NCI-H82 treated with DMSO at 0.1 percent for 48 hours (cell line): ENCODE results near the gene TEX22.

Experiments
- DNase-seq: peaks from one replicate; lab custom pipeline; 2025; ENCODE audit not compliant: unreplicated experiment; lab: John Stamatoyannopoulos, UW

Gene TEX22

DNA sequence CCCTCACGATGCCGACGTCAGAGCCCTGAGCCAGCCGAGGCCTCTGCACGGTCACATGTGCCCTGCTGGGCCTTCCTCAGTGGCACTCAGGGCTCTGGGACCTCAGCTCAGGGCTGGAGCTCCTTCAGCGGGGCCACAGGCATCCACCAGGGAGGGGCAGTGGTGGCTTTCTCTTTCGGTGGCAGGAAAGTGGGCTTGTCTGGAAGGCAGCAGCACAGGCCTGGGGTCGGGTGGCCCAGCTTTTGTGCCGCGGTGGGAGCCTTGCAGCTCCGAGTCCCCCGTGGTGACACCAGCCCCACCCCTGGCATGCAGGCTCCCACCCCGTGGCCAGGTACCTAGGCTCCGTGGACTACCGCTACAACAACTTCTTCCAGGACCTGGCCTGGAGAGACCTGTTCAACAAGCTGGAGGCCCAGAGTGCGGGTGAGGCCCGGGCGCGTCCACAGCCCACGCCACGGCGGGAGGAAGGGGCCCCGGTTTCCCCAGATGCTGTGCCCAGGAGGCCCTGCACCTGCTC, 14.2 kb upstream of the TEX22 start:
- no peak for DNase-seq

DNA sequence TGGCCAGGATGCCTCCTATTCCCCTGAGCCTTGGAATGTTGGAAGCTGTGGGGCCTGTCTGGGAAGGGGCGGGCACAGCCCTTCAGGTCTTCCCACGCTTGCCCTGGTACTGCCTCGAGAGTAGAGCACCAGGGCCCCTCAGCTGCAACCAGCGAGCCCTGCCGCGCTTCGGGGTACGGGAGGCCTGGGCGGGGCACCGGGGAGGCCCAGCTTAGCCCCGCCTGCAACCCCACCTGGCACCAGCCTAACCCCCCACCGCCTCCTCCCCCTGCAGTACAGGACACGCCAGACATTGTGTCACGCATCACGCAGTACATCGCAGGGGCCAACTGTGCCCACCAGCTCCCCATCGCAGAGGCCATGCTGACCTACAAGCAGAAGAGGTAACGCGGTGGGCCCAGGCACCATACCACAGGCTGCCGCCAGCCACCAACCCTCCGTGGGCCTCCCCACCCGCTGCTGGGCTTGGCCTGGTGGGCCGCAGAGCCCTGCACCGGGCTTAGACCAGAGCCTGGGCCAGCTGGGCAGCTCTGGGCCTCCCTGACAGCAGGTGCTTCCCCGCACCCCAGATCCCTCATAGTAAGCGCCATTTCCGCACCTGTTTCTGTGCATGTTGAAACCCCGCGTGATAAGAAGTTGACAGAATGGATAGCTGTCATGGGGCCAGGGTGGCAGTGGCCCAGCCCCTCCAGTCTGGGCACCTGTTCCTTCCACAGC, 13.6 kb upstream of the TEX22 start:
- no peak for DNase-seq

DNA sequence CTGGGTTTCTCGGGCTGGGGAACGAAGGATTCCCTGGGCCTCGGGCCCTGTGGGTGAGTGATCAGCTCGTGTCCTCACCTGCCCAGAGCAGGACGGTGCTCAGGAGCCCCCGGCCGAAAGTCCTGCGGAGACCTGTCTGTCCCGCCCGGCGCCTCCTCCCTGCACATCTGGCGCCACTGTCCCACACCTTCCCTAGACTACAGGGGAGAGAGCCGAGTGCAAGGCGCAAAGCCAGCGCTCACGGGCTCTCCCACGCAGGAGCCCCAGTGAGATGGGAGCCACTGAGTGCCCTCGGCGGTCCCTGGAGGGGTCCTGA, 13.1 kb upstream of the TEX22 start:
- DNase-seq = no peak

- DNase-seq = no peak
Observed at GRCh38 chr14:105385698-105386365, 12.5 kb upstream of the TEX22 start.

DNA sequence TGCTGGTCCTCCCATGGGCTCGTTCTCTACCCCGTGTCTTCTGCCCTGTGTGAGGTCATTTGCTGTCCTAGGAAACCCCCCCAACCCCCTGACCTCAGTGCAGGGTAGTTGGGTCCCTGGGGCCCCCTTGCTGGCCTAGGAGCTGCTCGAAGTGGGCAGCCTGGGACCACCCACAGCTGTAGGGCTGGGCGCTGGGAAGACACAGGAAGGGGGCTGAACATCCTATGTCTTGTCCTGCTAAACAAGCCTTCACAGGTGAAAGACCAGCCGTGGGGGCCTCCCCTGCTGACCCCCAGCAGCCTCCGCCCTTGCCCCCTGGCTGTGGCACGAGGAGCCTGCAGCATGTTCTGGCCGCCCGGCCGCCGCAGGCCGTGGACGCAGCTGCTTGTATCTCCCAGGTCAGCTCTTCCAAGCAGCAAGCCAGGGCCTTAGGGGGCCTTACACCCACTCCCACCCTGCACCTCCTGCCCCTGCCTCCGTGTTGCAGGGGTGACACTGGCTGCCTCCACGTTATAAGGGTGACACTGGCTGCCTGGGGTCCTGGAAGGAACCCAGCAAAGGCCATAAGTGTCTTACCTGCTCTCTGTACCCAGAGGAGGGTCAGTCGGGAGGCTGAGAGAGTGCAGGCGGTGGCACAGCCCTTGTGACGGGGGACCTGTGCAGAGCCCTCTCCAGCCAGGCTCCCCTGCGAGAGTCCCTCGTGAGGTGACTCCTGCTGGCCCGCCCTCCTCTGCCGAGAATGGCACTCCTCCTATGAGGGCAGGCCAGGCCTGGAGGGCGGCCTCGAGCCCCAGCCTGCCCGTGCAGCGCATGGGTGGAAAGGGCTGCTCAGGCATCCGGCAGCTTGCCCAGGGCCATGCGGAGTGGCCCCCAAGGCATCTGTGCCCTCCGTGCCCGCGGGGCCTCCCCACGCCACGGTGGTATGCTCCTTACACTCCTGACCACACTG, 11.5 kb upstream of the TEX22 start:
- DNase-seq = no peak

DNA sequence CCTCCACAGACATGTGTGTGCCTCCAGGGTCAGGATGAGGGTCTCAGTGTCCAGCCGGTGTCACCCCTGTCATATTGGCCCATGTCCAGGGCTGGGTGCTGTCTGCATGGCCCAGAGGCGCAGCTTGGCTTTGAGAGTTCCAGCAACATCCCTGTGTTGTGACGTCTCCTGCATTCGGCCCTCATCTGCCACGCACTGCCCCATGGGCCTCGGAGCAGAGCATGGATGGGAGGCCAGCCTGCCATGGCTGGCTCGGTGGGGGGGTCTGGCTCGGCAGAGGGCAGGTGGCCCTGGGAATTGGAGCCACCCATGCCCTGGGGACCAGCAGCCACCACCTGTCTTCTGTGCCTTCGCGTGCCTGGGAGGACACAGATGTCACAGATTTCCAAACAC, 10.8 kb upstream of the TEX22 start:
- DNase-seq = no peak

DNA sequence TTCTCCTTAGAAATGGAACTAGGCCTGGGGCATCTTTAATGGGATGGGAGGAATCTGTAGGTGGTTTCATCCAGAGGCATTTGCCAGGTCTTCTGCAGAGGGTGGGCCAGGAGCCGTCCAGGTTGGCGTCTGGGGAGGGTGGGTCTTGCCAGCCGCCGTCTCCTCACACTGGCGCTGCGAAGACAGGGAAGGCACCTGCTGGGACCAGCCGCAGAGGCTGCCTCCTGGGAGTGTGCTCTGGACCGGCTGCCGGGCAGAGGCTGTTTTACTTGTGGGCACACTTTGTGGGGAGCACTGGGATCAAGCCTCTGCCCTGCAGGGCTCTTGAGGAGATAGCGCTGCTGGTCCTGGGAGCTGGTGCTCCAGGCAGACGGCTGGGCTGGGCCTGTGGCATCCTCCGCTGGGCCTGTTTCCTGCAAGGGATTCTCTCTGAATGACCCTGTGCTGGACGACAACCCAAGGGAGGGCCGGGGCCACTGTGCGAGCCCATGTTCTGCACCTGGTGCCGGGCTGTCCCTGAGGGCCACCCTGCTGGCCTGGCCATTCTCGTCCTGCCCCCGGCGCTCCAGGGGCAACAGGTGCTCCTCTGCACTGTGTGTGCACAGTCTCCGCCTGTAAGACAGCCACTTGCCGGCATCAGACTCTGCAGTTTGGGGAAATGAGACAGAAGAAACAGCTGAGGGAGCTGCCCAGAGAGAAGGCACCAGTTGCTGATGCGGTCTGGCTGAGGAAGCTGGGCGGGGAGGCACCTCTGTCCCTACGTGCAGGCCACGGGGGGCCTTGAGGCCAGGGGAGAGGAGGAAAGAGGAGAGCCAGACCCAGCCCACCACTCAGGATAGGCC, 10.0 kb upstream of the TEX22 start:
- DNase-seq = no peak

GRCh38 chr14:105388976-105389375, 9.4 kb upstream of the TEX22 start:
- DNase-seq = no peak

DNA sequence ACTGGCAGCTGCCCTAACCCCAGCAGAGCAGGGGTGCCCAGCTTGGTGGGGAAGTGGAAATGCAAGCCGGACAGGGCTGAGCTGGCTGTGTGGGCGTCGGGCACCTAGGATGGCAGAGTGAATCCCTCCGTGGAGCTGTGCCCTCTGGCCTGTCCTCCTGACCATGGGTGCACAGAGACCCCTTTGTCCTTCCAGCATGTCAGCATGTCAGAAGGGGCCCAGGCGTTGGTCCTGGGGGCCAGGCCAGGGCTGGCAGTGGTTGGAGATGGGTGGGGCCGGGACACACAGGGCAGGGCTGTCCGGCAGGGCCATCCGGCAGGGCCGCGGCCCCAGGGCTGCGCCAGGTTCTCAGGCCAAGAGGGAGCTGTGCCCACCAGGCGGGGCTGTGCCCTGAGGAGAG, 8.8 kb upstream of the TEX22 start:
- no peak for DNase-seq

- no peak for DNase-seq
Observed at GRCh38 chr14:105389976-105390848, 8.1 kb upstream of the TEX22 start.

DNA sequence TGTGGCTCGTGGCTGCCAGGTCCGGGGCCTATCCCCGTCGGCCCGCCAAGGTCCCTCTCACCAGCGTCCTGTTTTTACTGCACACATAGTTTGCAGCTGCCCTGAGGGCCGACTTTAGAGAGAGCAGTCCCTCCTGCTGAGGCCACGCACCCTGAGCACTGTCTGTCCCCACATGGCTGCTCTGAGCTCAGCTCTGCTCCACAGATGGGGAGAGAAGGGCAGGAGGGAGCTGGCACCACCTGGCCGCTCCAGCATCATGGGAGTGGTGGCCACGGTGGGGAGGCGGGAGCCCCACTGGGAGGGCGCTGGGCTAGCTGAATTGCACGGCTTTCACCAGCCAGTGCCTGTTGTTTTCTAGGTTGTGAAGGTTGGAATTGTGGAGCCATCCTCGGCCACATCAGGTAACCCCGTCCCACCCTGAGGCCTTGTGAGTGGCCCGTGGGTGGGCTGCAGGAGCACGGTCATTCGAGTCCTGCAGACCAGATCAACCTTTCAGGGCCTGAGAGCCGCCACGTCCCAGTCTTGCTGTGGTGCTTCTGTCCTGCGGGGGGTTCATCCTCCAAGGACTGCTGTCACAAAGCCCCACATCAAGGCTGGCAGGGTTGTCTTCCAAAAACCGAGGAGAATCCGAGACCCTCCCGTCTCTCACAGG, 7.4 kb upstream of the TEX22 start:
- DNase-seq = no peak

- no peak for DNase-seq
Observed at GRCh38 chr14:105391541-105391940, 6.8 kb upstream of the TEX22 start.

GRCh38 chr14:105392131-105393090, 5.9 kb upstream of the TEX22 start:
- no peak for DNase-seq

DNA sequence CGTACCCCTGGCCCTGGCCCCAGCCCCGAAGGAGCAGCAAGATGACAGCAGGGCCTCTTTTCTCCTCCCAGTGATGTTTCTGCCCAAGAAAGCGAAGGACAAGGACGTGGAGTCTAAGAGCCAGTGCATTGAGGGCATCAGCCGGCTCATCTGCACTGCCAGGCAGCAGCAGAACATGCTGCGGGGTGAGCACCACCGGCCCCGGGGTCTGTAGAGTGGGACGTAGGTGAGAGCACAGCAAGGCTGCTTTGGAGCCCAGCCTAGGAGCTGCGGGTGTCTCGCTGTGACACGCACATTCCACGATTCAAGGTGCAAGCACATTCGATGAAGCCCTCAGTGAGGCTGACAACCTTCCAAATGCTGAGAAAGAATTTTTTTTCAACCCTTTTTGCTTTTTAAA, 5.2 kb upstream of the TEX22 start:
- no peak for DNase-seq

DNA sequence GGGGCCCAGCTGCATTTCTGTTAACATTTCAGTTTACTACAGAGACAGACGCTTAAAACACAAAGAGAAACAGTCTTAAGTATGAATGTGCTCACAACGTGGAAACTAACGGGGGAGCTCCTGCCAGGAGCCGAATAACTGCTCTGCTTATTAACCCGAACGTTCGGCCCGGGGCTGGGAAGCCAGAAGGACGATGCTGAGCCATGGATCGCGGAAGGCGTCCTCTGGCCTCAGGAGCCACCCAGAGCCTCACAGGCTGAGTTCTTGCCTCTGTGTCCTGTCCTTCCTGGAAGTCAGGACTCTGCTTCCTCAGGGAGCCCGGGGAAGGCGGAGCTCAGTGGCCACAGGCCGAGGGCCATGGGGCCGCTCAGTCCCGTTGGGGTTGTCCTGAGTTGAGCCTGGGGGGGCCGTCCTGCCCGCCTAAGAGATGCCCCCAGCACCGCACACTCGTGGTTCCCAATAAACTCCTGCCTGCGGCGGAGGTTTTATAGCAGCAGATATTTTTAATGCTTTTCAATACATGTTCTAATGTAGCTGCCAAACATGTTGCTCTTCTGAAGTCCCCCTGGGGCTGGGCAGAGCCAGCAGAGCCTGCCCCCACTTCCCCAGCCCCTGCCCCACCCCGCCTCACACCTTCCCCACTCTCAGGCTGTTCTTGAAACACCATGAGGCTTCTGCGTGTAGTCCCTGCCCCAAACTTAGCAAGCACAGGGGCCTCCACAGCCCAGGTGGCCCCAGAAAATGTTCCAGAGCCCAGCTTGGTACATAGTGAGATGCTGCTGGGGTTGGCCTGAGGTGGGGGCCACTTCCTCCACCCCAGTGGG, 3.4 kb upstream of the TEX22 start:
- no peak for DNase-seq

- no peak for DNase-seq
Observed at GRCh38 chr14:105395538-105395854, 2.8 kb upstream of the TEX22 start.

DNA sequence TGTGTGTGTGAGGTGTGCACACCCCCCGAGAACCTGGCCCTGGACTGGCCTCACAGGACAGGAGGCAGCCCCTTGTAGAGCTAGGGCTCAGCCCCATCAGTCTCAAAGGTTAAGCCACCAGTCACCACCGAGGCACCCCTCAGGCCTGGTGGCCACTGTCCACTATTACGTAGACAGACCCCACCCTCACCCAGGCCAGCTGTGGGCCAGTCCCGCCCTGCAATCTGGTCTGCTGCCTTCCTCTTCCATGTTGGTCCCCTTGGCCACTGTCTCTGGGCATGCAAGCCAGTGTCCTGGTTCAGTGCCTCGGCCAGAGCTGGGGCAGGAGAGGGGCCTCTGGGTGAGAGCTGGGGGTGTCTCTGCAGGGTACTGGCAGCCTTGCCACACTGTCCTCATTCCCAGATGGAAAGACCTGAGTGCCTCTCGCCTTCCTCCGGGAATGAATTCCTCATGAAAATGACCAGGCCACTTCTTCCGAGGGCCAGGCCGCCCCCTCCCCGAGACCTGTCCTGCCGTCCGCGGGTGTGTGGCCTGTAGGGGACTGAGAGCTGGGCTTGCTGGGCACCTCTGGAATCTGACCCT, 897 bp upstream of the TEX22 start:
- DNase-seq = no peak
